ENCODE results near the gene HOXA9. TPM values are rescaled to one million over a fixed set of nuclear protein-coding genes. Genes with fewer than 3 reads are reported as not detected.
A peak's percentile ranks its signal among the peaks of the same experiment; 100 is the strongest.

The HOXA9 gene
- total and polyA plus RNA-seq, 4 donors: 1.5 to 20.4 (median 6.2) TPM

DNA sequence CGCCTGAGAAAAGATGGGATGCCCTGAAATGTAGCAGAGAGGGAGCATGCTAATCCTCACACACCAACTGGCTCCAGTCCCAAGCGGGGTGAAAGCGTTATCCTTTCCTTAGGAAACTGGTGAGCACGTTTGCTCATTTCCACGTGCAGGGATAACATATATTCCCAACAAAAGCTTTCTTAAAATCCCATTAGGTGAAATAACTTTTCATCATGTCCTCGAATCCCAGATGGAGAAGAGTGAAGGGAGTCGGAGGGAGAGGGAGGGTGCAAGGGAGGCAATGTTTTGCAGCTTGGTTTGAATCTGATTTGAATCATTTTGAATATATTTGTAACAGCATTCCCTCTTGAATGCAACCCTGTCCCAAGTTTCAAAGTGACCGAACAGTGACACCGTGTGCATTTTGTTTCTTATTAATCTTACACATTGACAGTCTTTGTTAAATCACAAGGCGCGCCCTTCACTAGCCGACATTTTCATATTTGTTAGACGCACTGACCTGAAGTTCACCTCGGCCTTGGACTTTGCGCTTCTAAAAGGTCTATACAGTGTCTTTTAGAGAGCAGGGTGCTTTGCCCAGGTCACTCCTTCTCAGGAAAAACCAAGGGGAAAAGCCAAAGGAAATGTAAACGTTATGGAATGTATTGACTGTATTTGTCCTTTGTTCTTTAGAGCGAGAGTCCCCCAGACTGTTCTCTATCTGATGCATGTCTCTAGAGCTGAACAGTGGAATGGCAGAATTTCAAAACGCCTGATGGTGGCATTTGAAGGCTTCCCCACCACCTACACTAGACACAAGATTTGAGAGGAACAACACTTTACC is 31.7 kb downstream of the HOXA9 start:
- Histone ChIP-seq H3K27ac (ENCODE audit: low read depth, low read length) (peak overlapping the region; percentile 99), H3K4me1 (ENCODE audit: control insufficient read depth, insufficient read depth, low read length) (peaks cover 44% of the 10 kb centered on the region), H3K27me3 (ENCODE audit: control insufficient read depth, insufficient read depth, low read length) (peaks cover 2% of the 10 kb centered on the region), H3K9me3 (ENCODE audit: control insufficient read depth, insufficient read depth, low read length) (no peaks in the 10 kb centered on the region), H3K36me3 (ENCODE audit: control insufficient read depth, insufficient read depth, low read length) (peaks cover 7% of the 10 kb centered on the region), H3K4me3 (ENCODE audit: low read depth, low read length) (no peak overlapping the region)
- DNase-seq (ENCODE audit: low read depth in 4 of 6, low spot score in 6 of 6): peak in 1 of 6 donors; percentile 79
- WGBS (ENCODE audit: insufficient coverage): 32% methylated on average over 12 of the region's 18 CpGs

DNA sequence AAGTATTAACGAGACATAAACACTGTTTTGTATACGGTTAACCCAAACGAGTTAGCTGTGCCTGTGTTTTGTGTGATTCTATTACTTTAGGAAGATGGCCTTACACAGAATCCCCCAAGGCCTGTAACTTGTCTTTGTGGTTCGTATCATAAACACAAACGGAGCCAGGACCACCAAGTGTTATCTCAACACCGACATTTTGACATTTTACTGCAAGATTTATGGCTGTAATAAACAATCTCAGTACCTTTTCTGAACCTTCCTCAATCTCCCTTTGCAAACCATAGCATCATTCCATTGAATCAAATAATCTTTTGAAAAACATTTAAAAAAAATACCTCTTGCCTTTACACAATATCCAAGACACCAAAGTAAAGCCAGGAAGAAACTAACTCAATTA is 32.4 kb downstream of the HOXA9 start:
- no peak for DNase-seq (ENCODE audit: low read depth in 4 of 6, low spot score in 6 of 6)
- Histone ChIP-seq H3K36me3 (ENCODE audit: control insufficient read depth, insufficient read depth, low read length) (peaks cover 7% of the 10 kb centered on the region), H3K4me1 (ENCODE audit: control insufficient read depth, insufficient read depth, low read length) (peaks cover 41% of the 10 kb centered on the region), H3K4me3 (ENCODE audit: low read depth, low read length) (no peak overlapping the region), H3K27me3 (ENCODE audit: control insufficient read depth, insufficient read depth, low read length) (peaks cover 2% of the 10 kb centered on the region), H3K27ac (ENCODE audit: low read depth, low read length) (peak overlapping the region; percentile 99), H3K9me3 (ENCODE audit: control insufficient read depth, insufficient read depth, low read length) (no peaks in the 10 kb centered on the region)
- WGBS (ENCODE audit: insufficient coverage): 19% methylated on average over 3 of the region's 6 CpGs

DNA sequence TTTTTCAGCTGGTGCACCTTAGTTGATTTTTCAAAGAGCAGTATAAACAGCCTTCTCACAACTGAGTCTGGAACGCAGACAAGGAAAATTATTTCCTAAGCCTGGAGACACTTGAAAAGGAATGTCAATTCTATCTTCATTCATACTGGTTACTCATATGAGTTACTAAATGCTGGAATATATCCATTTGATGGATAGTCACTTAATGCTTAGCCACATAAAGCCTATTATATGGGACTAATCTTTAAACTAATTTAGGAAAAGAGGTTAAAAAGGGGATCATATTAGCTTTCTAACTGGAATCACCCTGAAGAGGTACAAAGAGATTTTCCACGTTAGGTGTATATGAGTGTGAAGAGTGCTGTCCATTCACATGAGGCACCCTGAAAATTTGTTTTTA is 33.1 kb downstream of the HOXA9 start:
- no peak for DNase-seq (ENCODE audit: low read depth in 4 of 6, low spot score in 6 of 6)
- Histone ChIP-seq H3K27ac (ENCODE audit: low read depth, low read length) (peak overlapping the region; percentile 94), H3K4me3 (ENCODE audit: low read depth, low read length) (no peak overlapping the region), H3K36me3 (ENCODE audit: control insufficient read depth, insufficient read depth, low read length) (peaks cover 7% of the 10 kb centered on the region), H3K27me3 (ENCODE audit: control insufficient read depth, insufficient read depth, low read length) (peaks cover 2% of the 10 kb centered on the region), H3K9me3 (ENCODE audit: control insufficient read depth, insufficient read depth, low read length) (no peaks in the 10 kb centered on the region), H3K4me1 (ENCODE audit: control insufficient read depth, insufficient read depth, low read length) (peaks cover 40% of the 10 kb centered on the region)
- no CpG with 5 or more reads among the region's 2 CpGs for WGBS (ENCODE audit: insufficient coverage)

DNA sequence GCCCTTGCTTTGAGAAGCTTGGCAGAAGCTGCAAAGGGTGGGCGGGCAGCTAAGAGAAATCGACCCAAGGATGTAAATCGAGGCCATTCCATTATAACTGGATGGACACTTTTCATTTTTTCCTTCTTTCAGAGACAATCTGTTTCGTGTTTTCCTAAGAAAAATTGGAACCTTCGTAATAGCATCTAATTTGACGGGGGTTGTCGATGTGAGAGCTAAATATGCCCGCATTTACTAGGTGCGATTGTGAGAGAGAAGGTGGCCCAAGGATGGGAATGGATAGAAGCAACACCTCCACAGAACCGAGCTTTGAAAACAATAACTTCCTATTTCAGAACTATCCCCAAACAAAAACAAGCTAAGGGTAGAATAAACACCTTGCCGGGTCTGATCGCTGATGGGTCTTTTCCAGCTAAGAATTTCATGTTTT is 33.9 kb downstream of the HOXA9 start:
- peaks cover 7% of the 10 kb centered on the region for H3K36me3 ChIP-seq (ENCODE audit: control insufficient read depth, insufficient read depth, low read length)
- DNase-seq (ENCODE audit: low read depth in 4 of 6, low spot score in 6 of 6): no peak
- H3K27me3 ChIP-seq (ENCODE audit: control insufficient read depth, insufficient read depth, low read length): no peaks in the 10 kb centered on the region
- WGBS (ENCODE audit: insufficient coverage): 40% methylated on average over 2 of the region's 12 CpGs
- H3K4me3 ChIP-seq (ENCODE audit: low read depth, low read length): peak overlapping the region; percentile 83
- H3K27ac ChIP-seq (ENCODE audit: low read depth, low read length): peak overlapping the region; percentile 94
- H3K9me3 ChIP-seq (ENCODE audit: control insufficient read depth, insufficient read depth, low read length): no peaks in the 10 kb centered on the region
- peaks cover 32% of the 10 kb centered on the region for H3K4me1 ChIP-seq (ENCODE audit: control insufficient read depth, insufficient read depth, low read length)

DNA sequence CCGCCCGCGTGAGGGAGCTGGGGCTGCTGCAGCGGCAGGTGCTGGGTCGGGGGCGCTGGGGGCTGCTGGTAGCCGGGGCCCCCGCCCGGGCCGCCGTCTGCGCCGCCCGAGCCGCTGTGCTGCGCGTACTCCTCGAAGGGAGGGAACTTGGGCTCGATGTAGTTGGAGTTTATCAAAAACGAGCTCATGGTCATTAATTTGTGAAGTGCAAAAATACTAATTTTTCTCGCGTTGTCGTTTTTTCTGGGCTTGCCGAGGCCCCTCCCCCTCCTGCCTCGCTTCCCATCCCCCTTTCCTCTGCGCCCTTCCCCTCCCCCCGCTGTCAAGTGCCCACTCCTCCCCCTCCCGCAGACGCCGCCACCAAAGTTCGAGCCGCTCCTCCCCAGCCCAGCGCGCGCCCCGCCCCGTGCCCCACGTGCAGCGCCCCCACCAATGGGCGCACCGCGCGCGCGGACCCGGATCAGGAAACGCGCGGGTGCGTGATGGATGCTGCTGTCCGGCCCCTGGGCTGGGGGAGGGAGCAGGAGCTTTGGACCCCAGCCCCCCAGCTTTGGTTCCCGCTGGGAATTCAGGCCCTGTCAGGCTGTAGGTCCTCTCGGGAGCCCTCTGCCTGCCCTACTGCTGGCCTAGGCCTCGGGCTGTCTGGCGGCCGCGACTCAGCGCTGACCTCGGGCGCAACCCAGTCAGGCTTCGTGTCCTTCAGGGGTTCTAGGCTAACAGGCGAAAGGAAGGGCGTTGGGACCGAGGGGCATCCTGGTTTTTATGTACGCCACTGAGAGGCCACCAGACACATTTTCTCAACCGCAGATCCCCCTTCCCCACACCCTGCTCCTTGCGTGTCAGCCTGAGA is 34.6 kb downstream of the HOXA9 start, which contains the start of gene HOXA4:
Gene HOXA4 (minus strand): TSS at position 218 of the 850 bp plus-strand sequence. CDS start 24 bp downstream, at position 194.
- Histone ChIP-seq H3K27me3 (ENCODE audit: control insufficient read depth, insufficient read depth, low read length) (no peaks in the 10 kb centered on the region), H3K4me3 (ENCODE audit: low read depth, low read length) (peak within 1 kb of the TSS; percentile 83), H3K4me1 (ENCODE audit: control insufficient read depth, insufficient read depth, low read length) (peaks cover 26% of the 10 kb centered on the region), H3K27ac (ENCODE audit: low read depth, low read length) (peak within 1 kb of the TSS; percentile 98), H3K9me3 (ENCODE audit: control insufficient read depth, insufficient read depth, low read length) (no peaks in the 10 kb centered on the region), H3K36me3 (ENCODE audit: control insufficient read depth, insufficient read depth, low read length) (peaks cover 7% of the 10 kb centered on the region)
- DNase-seq (ENCODE audit: low read depth in 4 of 6, low spot score in 6 of 6): peak in 4 of 6 donors; percentile 85 to 97 (median 90)
- under 1% methylated on average over 56 of the region's 67 CpGs for WGBS (ENCODE audit: insufficient coverage)

- H3K27ac ChIP-seq (ENCODE audit: low read depth, low read length): peak overlapping the region; percentile 98
- H3K4me1 ChIP-seq (ENCODE audit: control insufficient read depth, insufficient read depth, low read length): peaks cover 35% of the 10 kb centered on the region
- peaks cover 7% of the 10 kb centered on the region for H3K36me3 ChIP-seq (ENCODE audit: control insufficient read depth, insufficient read depth, low read length)
- 2% methylated on average over 72 of the region's 72 CpGs for WGBS (ENCODE audit: insufficient coverage)
- H3K9me3 ChIP-seq (ENCODE audit: control insufficient read depth, insufficient read depth, low read length): no peaks in the 10 kb centered on the region
- peak overlapping the region; percentile 45 for H3K4me3 ChIP-seq (ENCODE audit: low read depth, low read length)
- DNase-seq (ENCODE audit: low read depth in 4 of 6, low spot score in 6 of 6): peak in 2 of 6 donors; percentile 84 to 93
- peaks cover 1% of the 10 kb centered on the region for H3K27me3 ChIP-seq (ENCODE audit: control insufficient read depth, insufficient read depth, low read length)
These were observed 35.4 kb downstream of the HOXA9 start for GRCh38 chr7:27129729-27130539.

DNA sequence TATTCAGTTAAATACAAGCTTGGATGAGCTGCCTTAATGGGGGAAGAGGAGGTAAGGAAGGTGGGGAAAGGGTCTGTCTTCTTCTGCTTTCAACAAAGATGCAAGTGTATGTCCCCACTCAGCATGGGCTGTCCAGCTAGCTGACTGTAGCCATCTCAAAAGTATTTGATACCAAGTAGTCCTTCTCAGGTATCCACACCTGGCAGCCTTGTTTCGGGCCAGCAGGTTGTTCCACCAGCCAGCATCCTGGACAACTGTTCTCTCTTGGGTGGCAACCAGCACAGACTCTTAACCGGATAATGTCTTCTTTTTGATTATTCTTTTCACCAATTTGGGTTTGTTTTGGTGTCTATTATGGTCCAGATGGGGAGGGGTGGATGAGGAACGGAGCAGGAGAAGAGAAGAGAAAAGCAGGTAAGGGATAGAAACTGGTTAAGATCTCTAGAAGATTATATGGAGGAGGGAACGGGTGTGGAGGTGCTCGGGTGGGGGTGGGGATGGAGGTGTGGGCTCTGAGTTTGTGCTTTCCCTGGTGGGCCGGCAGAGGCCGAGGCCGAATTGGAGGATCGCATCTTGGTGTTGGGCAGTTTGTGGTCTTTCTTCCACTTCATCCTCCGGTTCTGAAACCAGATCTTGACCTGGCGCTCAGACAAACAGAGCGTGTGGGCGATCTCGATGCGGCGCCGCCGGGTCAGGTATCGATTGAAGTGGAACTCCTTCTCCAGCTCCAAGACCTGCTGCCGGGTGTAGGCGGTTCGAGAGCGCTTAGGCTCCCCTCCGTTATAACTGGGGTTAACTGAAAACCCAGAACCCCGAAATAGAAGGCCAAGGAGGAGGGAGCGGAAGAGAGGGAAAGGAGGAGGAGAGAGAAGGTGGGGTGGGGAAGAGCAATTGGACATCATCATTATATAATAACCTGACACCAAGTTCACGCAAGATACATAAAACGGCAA is 36.3 kb downstream of the HOXA9 start:
- peaks cover 5% of the 10 kb centered on the region for H3K27me3 ChIP-seq (ENCODE audit: control insufficient read depth, insufficient read depth, low read length)
- H3K4me1 ChIP-seq (ENCODE audit: control insufficient read depth, insufficient read depth, low read length): peaks cover 43% of the 10 kb centered on the region
- DNase-seq (ENCODE audit: low read depth in 4 of 6, low spot score in 6 of 6): no peak
- 38% methylated on average over 20 of the region's 28 CpGs for WGBS (ENCODE audit: insufficient coverage)
- H3K4me3 ChIP-seq (ENCODE audit: low read depth, low read length): peak overlapping the region; percentile 45
- H3K9me3 ChIP-seq (ENCODE audit: control insufficient read depth, insufficient read depth, low read length): no peaks in the 10 kb centered on the region
- H3K36me3 ChIP-seq (ENCODE audit: control insufficient read depth, insufficient read depth, low read length): peaks cover 12% of the 10 kb centered on the region
- peak overlapping the region; percentile 98 for H3K27ac ChIP-seq (ENCODE audit: low read depth, low read length)

DNA sequence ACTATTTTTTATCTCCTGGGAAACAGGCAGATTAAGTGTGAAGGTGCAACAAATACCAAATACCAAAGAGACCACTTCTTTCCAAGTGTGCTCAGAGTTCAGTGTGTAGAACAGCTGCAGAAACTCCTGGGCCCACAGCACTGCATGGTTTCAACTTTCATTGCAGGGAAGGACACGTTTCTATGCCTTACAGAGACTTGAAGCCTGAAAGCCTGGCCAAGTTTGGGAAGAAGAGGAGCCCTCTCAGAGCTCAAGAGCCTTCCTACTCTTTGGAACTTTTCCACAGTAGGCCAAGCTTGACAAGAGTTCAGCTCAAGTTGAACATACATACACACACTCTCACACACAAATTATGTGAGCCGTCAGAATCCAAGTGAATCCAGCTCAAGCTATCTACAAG is 37.3 kb downstream of the HOXA9 start:
- Histone ChIP-seq H3K27me3 (ENCODE audit: control insufficient read depth, insufficient read depth, low read length) (peaks cover 5% of the 10 kb centered on the region), H3K4me3 (ENCODE audit: low read depth, low read length) (no peak overlapping the region), H3K4me1 (ENCODE audit: control insufficient read depth, insufficient read depth, low read length) (peaks cover 47% of the 10 kb centered on the region), H3K27ac (ENCODE audit: low read depth, low read length) (peak overlapping the region; percentile 98), H3K36me3 (ENCODE audit: control insufficient read depth, insufficient read depth, low read length) (peaks cover 14% of the 10 kb centered on the region), H3K9me3 (ENCODE audit: control insufficient read depth, insufficient read depth, low read length) (no peaks in the 10 kb centered on the region)
- 14% methylated on average over 1 of the region's 2 CpGs for WGBS (ENCODE audit: insufficient coverage)
- DNase-seq (ENCODE audit: low read depth in 4 of 6, low spot score in 6 of 6): peak in 1 of 6 donors; percentile 72

Measured in spinal cord (tissue), 10 donors.